Activated CD4-positive, alpha-beta T cell treated with anti-CD3 and anti-CD28 coated beads for 36 hours (primary cell): ENCODE data around the gene HOXA9. TPM values are rescaled to one million over a fixed set of nuclear protein-coding genes. Genes with fewer than 3 reads are reported as not detected.

Experiments
- ATAC-seq: fragments of 200-7000 bp; cut with Tn5 transposase; one replicate; pipeline ENCODE4 v1.10.0; 2021; ENCODE audit warnings: mild to moderate bottlenecking, moderate library complexity
- CTCF ChIA-PET: fragments of 350-600 bp; sonication (Branson Sonifier 250); formaldehyde crosslinking; loops from one replicate; lab custom pipeline; 2021; ENCODE audit warnings: antibody characterized with exemption; lab: Charles Lee
- POLR2A ChIA-PET: fragments of 350-600 bp; sonication (Branson Sonifier 250); formaldehyde crosslinking; loops from one replicate; lab custom pipeline; 2021; ENCODE audit warnings: antibody characterized with exemption, inconsistent platforms; lab: Charles Lee
- DNase-seq: peaks from one replicate; pipeline ENCODE4 v3.0.0-alpha.2; 2020
- H3K27ac Mint-ChIP-seq: one replicate; pipeline ENCODE4 v1.8.0; 2021; ENCODE audit warnings: mixed read lengths
- H3K27me3 Mint-ChIP-seq: one replicate; pipeline ENCODE4 v1.8.0; 2021; ENCODE audit warnings: mixed read lengths
- H3K36me3 Mint-ChIP-seq: one replicate; pipeline ENCODE4 v1.8.0; 2021; ENCODE audit warnings: low read depth, mixed read lengths
- H3K4me1 Mint-ChIP-seq: one replicate; pipeline ENCODE4 v1.8.0; 2021; ENCODE audit warnings: mixed read lengths
- H3K4me3 Mint-ChIP-seq: one replicate; pipeline ENCODE4 v1.8.0; 2021; ENCODE audit warnings: mild to moderate bottlenecking, moderate library complexity, mixed read lengths
- H3K9me3 Mint-ChIP-seq: one replicate; pipeline ENCODE4 v1.8.0; 2021; ENCODE audit warnings: low read depth, mixed read lengths
- intact Hi-C, 2 experiments: fragments of 100-400 bp; cut with DNase I in 1 of 2; cut with micrococcal nuclease in 1 of 2; formaldehyde crosslinking; loops; one replicate each; pipeline versions ENCODE4 v1.14.2 to v1.15.1; 2022 to 2024; cut with DNase I, micrococcal nuclease
- total RNA-seq, 2 experiments: library from RNA; stranded (reverse); gene quantifications; one replicate each; pipeline ENCODE4 v1.2.3, GENCODE V29; 2021

Gene HOXA9
- total RNA-seq, 2 experiments from 2014 or later = not detected

DNA sequence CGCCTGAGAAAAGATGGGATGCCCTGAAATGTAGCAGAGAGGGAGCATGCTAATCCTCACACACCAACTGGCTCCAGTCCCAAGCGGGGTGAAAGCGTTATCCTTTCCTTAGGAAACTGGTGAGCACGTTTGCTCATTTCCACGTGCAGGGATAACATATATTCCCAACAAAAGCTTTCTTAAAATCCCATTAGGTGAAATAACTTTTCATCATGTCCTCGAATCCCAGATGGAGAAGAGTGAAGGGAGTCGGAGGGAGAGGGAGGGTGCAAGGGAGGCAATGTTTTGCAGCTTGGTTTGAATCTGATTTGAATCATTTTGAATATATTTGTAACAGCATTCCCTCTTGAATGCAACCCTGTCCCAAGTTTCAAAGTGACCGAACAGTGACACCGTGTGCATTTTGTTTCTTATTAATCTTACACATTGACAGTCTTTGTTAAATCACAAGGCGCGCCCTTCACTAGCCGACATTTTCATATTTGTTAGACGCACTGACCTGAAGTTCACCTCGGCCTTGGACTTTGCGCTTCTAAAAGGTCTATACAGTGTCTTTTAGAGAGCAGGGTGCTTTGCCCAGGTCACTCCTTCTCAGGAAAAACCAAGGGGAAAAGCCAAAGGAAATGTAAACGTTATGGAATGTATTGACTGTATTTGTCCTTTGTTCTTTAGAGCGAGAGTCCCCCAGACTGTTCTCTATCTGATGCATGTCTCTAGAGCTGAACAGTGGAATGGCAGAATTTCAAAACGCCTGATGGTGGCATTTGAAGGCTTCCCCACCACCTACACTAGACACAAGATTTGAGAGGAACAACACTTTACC is 31.7 kb downstream of the HOXA9 start:
- no peak for DNase-seq
- ChIA-PET CTCF (interaction anchor here (0.6 to 0.8 kb wide), 2 partner anchors 32 to 55 kb away, joined by 3 read pairs; no protein-coding TSS in a partner anchor), POLR2A (no interaction called here)
- intact Hi-C loops = loop anchor here (1.0 to 5.0 kb wide), 4 partner anchors 17 to 268 kb away; partner anchors contain the start of gene HOXA1 (in 1 of the 2)
- H3K27ac Mint-ChIP-seq = no peak overlapping the region
- no peak for ATAC-seq
- H3K4me1 Mint-ChIP-seq = peaks cover 19% of the 10 kb centered on the region
- no peaks in the 10 kb centered on the region for H3K9me3 Mint-ChIP-seq
- peaks cover 36% of the 10 kb centered on the region for H3K27me3 Mint-ChIP-seq
- H3K36me3 Mint-ChIP-seq = no peaks in the 10 kb centered on the region
- no peak overlapping the region for H3K4me3 Mint-ChIP-seq

DNA sequence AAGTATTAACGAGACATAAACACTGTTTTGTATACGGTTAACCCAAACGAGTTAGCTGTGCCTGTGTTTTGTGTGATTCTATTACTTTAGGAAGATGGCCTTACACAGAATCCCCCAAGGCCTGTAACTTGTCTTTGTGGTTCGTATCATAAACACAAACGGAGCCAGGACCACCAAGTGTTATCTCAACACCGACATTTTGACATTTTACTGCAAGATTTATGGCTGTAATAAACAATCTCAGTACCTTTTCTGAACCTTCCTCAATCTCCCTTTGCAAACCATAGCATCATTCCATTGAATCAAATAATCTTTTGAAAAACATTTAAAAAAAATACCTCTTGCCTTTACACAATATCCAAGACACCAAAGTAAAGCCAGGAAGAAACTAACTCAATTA is 32.4 kb downstream of the HOXA9 start:
- intact Hi-C loops = loop anchor here in 1 of 2 experiments (5.0 kb wide), 1 partner anchor 36 kb away; the partner anchor contains the start of gene HOXA1
- Mint-ChIP-seq H3K4me1 (peaks cover 19% of the 10 kb centered on the region), H3K36me3 (no peaks in the 10 kb centered on the region), H3K27ac (no peak overlapping the region), H3K4me3 (no peak overlapping the region), H3K9me3 (no peaks in the 10 kb centered on the region), H3K27me3 (peaks cover 38% of the 10 kb centered on the region)
- DNase-seq (no peak), ATAC-seq (no peak)
- POLR2A ChIA-PET = no interaction called here
- CTCF ChIA-PET = no interaction called here

GRCh38 chr7:27132214-27132613 is 33.1 kb downstream of the HOXA9 start:
- Mint-ChIP-seq H3K4me3 (no peak overlapping the region), H3K36me3 (no peaks in the 10 kb centered on the region), H3K27ac (no peak overlapping the region), H3K9me3 (no peaks in the 10 kb centered on the region), H3K4me1 (peaks cover 19% of the 10 kb centered on the region), H3K27me3 (peaks cover 34% of the 10 kb centered on the region)
- intact Hi-C loops = loop anchor here in 1 of 2 experiments (5.0 kb wide), 1 partner anchor 35 kb away; the partner anchor contains the start of gene HOXA1
- CTCF ChIA-PET = interaction anchor here (1.1 kb wide), 2 partner anchors 16 to 18 kb away, joined by 3 read pairs; no protein-coding TSS in a partner anchor
- ATAC-seq (no peak), DNase-seq (no peak)
- POLR2A ChIA-PET = no interaction called here

DNA sequence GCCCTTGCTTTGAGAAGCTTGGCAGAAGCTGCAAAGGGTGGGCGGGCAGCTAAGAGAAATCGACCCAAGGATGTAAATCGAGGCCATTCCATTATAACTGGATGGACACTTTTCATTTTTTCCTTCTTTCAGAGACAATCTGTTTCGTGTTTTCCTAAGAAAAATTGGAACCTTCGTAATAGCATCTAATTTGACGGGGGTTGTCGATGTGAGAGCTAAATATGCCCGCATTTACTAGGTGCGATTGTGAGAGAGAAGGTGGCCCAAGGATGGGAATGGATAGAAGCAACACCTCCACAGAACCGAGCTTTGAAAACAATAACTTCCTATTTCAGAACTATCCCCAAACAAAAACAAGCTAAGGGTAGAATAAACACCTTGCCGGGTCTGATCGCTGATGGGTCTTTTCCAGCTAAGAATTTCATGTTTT is 33.9 kb downstream of the HOXA9 start:
- intact Hi-C loops = loop anchor here in 1 of 2 experiments (5.0 kb wide), 1 partner anchor 34 kb away; the partner anchor contains the start of gene HOXA1
- CTCF ChIA-PET = interaction anchor here (1.1 kb wide), 2 partner anchors 17 to 19 kb away, joined by 3 read pairs; no protein-coding TSS in a partner anchor
- ATAC-seq = no peak
- H3K27ac Mint-ChIP-seq = no peak overlapping the region
- H3K27me3 Mint-ChIP-seq = peaks cover 39% of the 10 kb centered on the region
- DNase-seq = no peak
- POLR2A ChIA-PET = no interaction called here
- peak overlapping the region; percentile 56 for H3K4me3 Mint-ChIP-seq
- H3K4me1 Mint-ChIP-seq = peaks cover 19% of the 10 kb centered on the region
- H3K36me3 Mint-ChIP-seq = no peaks in the 10 kb centered on the region
- H3K9me3 Mint-ChIP-seq = no peaks in the 10 kb centered on the region

DNA sequence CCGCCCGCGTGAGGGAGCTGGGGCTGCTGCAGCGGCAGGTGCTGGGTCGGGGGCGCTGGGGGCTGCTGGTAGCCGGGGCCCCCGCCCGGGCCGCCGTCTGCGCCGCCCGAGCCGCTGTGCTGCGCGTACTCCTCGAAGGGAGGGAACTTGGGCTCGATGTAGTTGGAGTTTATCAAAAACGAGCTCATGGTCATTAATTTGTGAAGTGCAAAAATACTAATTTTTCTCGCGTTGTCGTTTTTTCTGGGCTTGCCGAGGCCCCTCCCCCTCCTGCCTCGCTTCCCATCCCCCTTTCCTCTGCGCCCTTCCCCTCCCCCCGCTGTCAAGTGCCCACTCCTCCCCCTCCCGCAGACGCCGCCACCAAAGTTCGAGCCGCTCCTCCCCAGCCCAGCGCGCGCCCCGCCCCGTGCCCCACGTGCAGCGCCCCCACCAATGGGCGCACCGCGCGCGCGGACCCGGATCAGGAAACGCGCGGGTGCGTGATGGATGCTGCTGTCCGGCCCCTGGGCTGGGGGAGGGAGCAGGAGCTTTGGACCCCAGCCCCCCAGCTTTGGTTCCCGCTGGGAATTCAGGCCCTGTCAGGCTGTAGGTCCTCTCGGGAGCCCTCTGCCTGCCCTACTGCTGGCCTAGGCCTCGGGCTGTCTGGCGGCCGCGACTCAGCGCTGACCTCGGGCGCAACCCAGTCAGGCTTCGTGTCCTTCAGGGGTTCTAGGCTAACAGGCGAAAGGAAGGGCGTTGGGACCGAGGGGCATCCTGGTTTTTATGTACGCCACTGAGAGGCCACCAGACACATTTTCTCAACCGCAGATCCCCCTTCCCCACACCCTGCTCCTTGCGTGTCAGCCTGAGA is 34.6 kb downstream of the HOXA9 start, which contains the start of gene HOXA4:
TSS of gene HOXA4 (minus strand) at position 218 of the 850 bp plus-strand sequence. CDS start at position 194, 24 bp downstream.
- POLR2A ChIA-PET = no interaction called here
- Mint-ChIP-seq H3K4me1 (peaks cover 17% of the 10 kb centered on the region), H3K27me3 (peaks cover 38% of the 10 kb centered on the region), H3K9me3 (no peaks in the 10 kb centered on the region), H3K4me3 (peak within 1 kb of the TSS; percentile 56), H3K36me3 (no peaks in the 10 kb centered on the region), H3K27ac (peak within 1 kb of the TSS; percentile 42)
- DNase-seq (peak; percentile 83), ATAC-seq (peak; percentile 87)
- intact Hi-C loops = loop anchor here in 1 of 2 experiments (5.0 kb wide), 1 partner anchor 33 kb away; the partner anchor contains the start of gene HOXA1
- CTCF ChIA-PET = interaction anchor here (1.1 kb wide), 2 partner anchors 17 to 20 kb away, joined by 3 read pairs; no protein-coding TSS in a partner anchor

DNA sequence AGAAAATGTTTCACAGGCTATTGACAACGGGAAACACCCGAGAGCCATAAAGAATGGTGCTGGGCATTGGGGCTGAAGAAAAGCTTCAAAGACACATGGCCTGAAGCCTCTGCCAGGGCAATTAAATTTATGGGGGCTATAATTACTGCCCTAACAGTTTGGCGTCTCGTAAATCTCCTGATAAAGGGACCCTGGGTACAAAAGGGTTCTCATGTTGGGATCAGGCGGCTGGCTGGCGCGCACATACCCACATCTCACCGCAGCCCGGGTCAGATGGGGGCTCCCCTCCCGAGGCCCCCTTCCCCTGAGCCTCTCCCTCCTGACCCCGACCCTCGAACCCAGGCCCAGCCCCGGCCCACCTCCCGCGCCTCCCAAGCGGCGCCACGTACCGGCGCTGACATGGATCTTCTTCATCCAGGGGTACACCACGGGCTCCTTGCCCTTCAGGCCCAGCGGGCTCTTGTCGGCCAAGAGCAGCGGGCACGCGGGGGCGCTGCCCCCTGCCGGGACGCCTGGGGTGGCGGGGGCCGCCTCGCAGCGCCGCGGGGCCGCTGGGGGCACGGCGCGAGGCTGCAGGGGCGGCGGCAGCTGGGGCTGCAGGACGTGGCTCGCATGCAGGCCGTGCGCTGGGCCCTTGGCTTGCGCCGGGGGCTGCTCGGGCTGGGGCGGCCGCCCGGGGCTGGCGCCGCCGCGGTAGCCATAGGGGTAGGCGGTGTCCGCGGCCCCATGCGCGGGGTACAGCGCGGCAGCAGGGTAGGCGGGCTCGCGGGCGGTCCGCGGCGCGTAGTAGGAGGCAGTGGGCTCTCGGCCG is 35.4 kb downstream of the HOXA9 start:
- Mint-ChIP-seq H3K4me1 (peaks cover 12% of the 10 kb centered on the region), H3K36me3 (no peaks in the 10 kb centered on the region), H3K4me3 (no peak overlapping the region), H3K27ac (no peak overlapping the region), H3K9me3 (no peaks in the 10 kb centered on the region), H3K27me3 (peaks cover 38% of the 10 kb centered on the region)
- ChIA-PET POLR2A (no interaction called here), CTCF (no interaction called here)
- no peak for ATAC-seq
- intact Hi-C loops = loop anchor here in 1 of 2 experiments (5.0 kb wide), 1 partner anchor 33 kb away; the partner anchor contains the start of gene HOXA1
- no peak for DNase-seq

DNA sequence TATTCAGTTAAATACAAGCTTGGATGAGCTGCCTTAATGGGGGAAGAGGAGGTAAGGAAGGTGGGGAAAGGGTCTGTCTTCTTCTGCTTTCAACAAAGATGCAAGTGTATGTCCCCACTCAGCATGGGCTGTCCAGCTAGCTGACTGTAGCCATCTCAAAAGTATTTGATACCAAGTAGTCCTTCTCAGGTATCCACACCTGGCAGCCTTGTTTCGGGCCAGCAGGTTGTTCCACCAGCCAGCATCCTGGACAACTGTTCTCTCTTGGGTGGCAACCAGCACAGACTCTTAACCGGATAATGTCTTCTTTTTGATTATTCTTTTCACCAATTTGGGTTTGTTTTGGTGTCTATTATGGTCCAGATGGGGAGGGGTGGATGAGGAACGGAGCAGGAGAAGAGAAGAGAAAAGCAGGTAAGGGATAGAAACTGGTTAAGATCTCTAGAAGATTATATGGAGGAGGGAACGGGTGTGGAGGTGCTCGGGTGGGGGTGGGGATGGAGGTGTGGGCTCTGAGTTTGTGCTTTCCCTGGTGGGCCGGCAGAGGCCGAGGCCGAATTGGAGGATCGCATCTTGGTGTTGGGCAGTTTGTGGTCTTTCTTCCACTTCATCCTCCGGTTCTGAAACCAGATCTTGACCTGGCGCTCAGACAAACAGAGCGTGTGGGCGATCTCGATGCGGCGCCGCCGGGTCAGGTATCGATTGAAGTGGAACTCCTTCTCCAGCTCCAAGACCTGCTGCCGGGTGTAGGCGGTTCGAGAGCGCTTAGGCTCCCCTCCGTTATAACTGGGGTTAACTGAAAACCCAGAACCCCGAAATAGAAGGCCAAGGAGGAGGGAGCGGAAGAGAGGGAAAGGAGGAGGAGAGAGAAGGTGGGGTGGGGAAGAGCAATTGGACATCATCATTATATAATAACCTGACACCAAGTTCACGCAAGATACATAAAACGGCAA is 36.3 kb downstream of the HOXA9 start:
- intact Hi-C loops = no loop called here
- Mint-ChIP-seq H3K9me3 (no peaks in the 10 kb centered on the region), H3K27me3 (peaks cover 40% of the 10 kb centered on the region), H3K36me3 (no peaks in the 10 kb centered on the region), H3K27ac (no peak overlapping the region), H3K4me1 (peaks cover 4% of the 10 kb centered on the region), H3K4me3 (no peak overlapping the region)
- DNase-seq = no peak
- ChIA-PET POLR2A (no interaction called here), CTCF (interaction anchor here (0.6 to 1.2 kb wide), 2 partner anchors 20 to 51 kb away, joined by 3 to 4 read pairs; no protein-coding TSS in a partner anchor)
- no peak for ATAC-seq

DNA sequence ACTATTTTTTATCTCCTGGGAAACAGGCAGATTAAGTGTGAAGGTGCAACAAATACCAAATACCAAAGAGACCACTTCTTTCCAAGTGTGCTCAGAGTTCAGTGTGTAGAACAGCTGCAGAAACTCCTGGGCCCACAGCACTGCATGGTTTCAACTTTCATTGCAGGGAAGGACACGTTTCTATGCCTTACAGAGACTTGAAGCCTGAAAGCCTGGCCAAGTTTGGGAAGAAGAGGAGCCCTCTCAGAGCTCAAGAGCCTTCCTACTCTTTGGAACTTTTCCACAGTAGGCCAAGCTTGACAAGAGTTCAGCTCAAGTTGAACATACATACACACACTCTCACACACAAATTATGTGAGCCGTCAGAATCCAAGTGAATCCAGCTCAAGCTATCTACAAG is 37.3 kb downstream of the HOXA9 start:
- intact Hi-C loops = no loop called here
- Mint-ChIP-seq H3K27ac (no peak overlapping the region), H3K4me3 (no peak overlapping the region), H3K27me3 (peaks cover 35% of the 10 kb centered on the region), H3K36me3 (no peaks in the 10 kb centered on the region), H3K4me1 (no peaks in the 10 kb centered on the region), H3K9me3 (no peaks in the 10 kb centered on the region)
- DNase-seq (no peak), ATAC-seq (no peak)
- CTCF ChIA-PET = interaction anchor here (0.5 to 1.2 kb wide), 3 partner anchors 22 to 67 kb away, joined by 3 to 4 read pairs (median 4); no protein-coding TSS in a partner anchor
- POLR2A ChIA-PET = no interaction called here

- POLR2A ChIA-PET = no interaction called here
- intact Hi-C loops = no loop called here
Observed at GRCh38 chr7:27126596-27127327, 38.6 kb downstream of the HOXA9 start.

More at GRCh38 chr7:27126596-27127327, 38.6 kb downstream of the HOXA9 start:
- ATAC-seq (no peak), DNase-seq (no peak)
- Mint-ChIP-seq H3K36me3 (no peaks in the 10 kb centered on the region), H3K4me3 (no peak overlapping the region), H3K4me1 (no peaks in the 10 kb centered on the region), H3K27me3 (peaks cover 32% of the 10 kb centered on the region), H3K9me3 (no peaks in the 10 kb centered on the region), H3K27ac (no peak overlapping the region)
- CTCF ChIA-PET = interaction anchor here (0.6 kb wide), 1 partner anchor 8 kb away, joined by 4 read pairs; no protein-coding TSS in a partner anchor
